GM12878 (cell line): ENCODE results near the gene ARAP3. TPM values are rescaled to one million over a fixed set of nuclear protein-coding genes. Genes with fewer than 3 reads are reported as not detected.

Experiments
- CBFB ChIP-seq: IDR thresholded peaks from 2 replicates; pipeline ENCODE4 v1.6.1; 2016; ENCODE audit warnings: antibody characterized with exemption, low read depth
- EED ChIP-seq: sonication (generic); IDR thresholded peaks from 2 replicates; pipeline ENCODE4 v1.6.1; 2016; ENCODE audit warnings: antibody characterized with exemption, low read depth
- ELK1 ChIP-seq: IDR thresholded peaks from 2 replicates; pipeline ENCODE4 v1.6.1; 2012; ENCODE audit warnings: low read depth, low read length, improper control_type of control experiment
- FOXK2 ChIP-seq: fragments of 450-650 bp; IDR thresholded peaks from 2 replicates; pipeline ENCODE4 v1.6.1; 2017; ENCODE audit warnings: mild to moderate bottlenecking, moderate library complexity
- HDGF ChIP-seq: fragments of 450-650 bp; IDR thresholded peaks from 2 replicates; pipeline ENCODE4 v1.6.1; 2016; ENCODE audit warnings: antibody characterized with exemption
- IKZF2 ChIP-seq, 2 experiments: fragments of 450-650 bp; IDR thresholded peaks; 2 replicates each; pipeline ENCODE4 v1.6.1; 2017; ENCODE audit warnings: mild to moderate bottlenecking in 2 of 2, moderate library complexity in 2 of 2
- MAX ChIP-seq: IDR thresholded peaks from 2 replicates; pipeline ENCODE4 v1.6.1; 2012; ENCODE audit warnings: low read depth, low read length, improper control_type of control experiment
- NBN ChIP-seq: fragments of 450-650 bp; IDR thresholded peaks from 2 replicates; pipeline ENCODE4 v1.6.1; 2016
- NR2C2 ChIP-seq: IDR thresholded peaks from 2 replicates; pipeline ENCODE4 v1.6.1; 2011; ENCODE audit warnings: borderline replicate concordance, low read depth; ENCODE audit not compliant: control insufficient read depth, insufficient read length
- RBBP5 ChIP-seq: fragments of 200-600 bp; sonication (generic); conservative IDR thresholded peaks from 2 replicates; pipeline ENCODE4 v1.6.1; 2016
- RELB ChIP-seq: fragments of 450-650 bp; IDR thresholded peaks from 2 replicates; pipeline ENCODE4 v1.6.1; 2017; ENCODE audit warnings: low read depth, mild to moderate bottlenecking, moderate library complexity
- REST ChIP-seq: IDR thresholded peaks from 2 replicates; pipeline ENCODE4 v1.6.1; 2012; ENCODE audit warnings: mild to moderate bottlenecking, low read depth, low read length
- SMAD1 ChIP-seq: fragments of 450-650 bp; IDR thresholded peaks from 2 replicates; pipeline ENCODE4 v1.6.1; 2018; ENCODE audit warnings: mild to moderate bottlenecking, low read depth; ENCODE audit not compliant: partially characterized antibody
- polyA plus RNA-seq, 11 experiments: library from polyadenylated mRNA; depleted of rRNA in 4 of 11; unstranded in 6 of 11; stranded (reverse) in 5 of 11; fragments of >200 nt; fragmentation: Nextera tagmentation in 4 of 11; fragmentation: Illumina TruSeq in 1 of 11; extraction: Ambion mirVana in 4 of 11; extraction: Trizol in 1 of 11; gene quantifications; 1 replicate in 1 of 11; 2 replicates in 10 of 11; pipeline versions ENCODE4 v1.2.1 to v1.2.3, GENCODE V29; 2011 to 2016; ENCODE audit warnings: inconsistent platforms in 2 of 11, missing spikeins in 2 of 11, low read depth in 1 of 11
- total RNA-seq, 4 experiments: library from RNA; depleted of rRNA in 3 of 4; stranded (reverse); fragments of >200 nt in 3 of 4; fragmentation: Illumina TruSeq in 1 of 4; extraction: Trizol in 1 of 4; gene quantifications; 2 replicates each; pipeline versions ENCODE4 v1.2.1 to v1.2.3, GENCODE V29; 2013 to 2021
- TF ChIP-seq, protein P1 (sequence below): fragments of 450-650 bp; IDR thresholded peaks from 2 replicates; pipeline ENCODE4 v1.6.1; 2016; ENCODE audit warnings: mild to moderate bottlenecking
- TF ChIP-seq, protein P2 (sequence below): fragments of 450-650 bp; IDR thresholded peaks from 2 replicates; pipeline ENCODE4 v1.6.1; 2017; ENCODE audit warnings: borderline replicate concordance

Gene ARAP3
- total and polyA plus RNA-seq, 10 of the 15 experiments (the other 5 are each of a cell fraction or from before 2014, with no cell fraction given): 0.01 to 0.08 TPM; not detected in 8

DNA sequence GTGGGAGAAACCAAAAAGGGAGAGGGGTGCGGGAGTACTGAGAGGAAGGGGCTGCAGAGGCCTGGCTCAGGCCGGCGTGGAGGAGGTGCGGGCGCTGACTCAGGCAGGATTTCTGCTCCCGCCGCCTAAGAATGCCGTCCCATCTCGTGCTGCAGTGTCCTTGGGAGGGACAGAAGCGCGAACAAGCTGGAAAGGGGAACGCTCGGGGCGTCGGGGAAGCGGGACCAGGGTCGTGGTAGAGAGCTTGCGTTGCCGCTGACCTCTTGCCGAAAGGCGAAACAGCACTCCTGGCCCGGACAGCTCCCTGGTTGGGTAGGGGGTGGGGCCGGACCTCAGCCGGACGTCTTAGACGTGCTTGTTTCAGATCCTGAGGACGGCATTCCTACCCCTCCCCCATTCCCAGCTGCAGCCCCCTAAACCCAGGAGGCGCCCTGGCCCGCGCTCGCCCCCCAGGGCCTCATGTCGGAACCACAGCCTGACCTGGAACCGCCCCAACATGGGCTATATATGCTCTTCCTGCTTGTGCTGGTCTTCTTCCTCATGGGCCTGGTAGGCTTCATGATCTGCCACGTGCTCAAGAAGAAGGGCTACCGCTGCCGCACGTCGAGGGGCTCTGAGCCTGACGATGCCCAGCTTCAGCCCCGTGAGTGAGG is 44.1 kb downstream of the ARAP3 start (continued):
- TF ChIP-seq ELK1 (no peak), EED (no peak), CBFB (no peak), IKZF2 (IDR thresholded peaks at IDR 0.05) (no peak), FOXK2 (no peak), RELB (no peak), RBBP5 (no peak), NR2C2 (no peak), MAX (no peak), NBN (0 out of 2 replicates have a peak, but pooled peaks have one; percentile 45), HDGF (no peak), SMAD1 (no peak), REST (peak; percentile 89)
- TF ChIP-seq, protein P1, sequence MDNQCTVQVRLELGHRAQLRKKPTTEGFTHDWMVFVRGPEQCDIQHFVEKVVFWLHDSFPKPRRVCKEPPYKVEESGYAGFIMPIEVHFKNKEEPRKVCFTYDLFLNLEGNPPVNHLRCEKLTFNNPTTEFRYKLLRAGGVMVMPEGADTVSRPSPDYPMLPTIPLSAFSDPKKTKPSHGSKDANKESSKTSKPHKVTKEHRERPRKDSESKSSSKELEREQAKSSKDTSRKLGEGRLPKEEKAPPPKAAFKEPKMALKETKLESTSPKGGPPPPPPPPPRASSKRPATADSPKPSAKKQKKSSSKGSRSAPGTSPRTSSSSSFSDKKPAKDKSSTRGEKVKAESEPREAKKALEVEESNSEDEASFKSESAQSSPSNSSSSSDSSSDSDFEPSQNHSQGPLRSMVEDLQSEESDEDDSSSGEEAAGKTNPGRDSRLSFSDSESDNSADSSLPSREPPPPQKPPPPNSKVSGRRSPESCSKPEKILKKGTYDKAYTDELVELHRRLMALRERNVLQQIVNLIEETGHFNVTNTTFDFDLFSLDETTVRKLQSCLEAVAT: no peak
- TF ChIP-seq, protein P2, sequence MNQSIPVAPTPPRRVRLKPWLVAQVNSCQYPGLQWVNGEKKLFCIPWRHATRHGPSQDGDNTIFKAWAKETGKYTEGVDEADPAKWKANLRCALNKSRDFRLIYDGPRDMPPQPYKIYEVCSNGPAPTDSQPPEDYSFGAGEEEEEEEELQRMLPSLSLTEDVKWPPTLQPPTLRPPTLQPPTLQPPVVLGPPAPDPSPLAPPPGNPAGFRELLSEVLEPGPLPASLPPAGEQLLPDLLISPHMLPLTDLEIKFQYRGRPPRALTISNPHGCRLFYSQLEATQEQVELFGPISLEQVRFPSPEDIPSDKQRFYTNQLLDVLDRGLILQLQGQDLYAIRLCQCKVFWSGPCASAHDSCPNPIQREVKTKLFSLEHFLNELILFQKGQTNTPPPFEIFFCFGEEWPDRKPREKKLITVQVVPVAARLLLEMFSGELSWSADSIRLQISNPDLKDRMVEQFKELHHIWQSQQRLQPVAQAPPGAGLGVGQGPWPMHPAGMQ: no peak
